ENCODE measurements around the gene EPG5. TPM values are rescaled to one million over a fixed set of nuclear protein-coding genes. Genes with fewer than 3 reads are reported as not detected.
A peak's percentile ranks its signal among the peaks of the same experiment; 100 is the strongest.
"Not testable (repeated sequence)": the region's sequence is repeated elsewhere in the genome, so short reads cannot be mapped to it uniquely, and the experiment has no call there.

The EPG5 gene
- total RNA-seq, 1 donor from 2014 or later = 33.3 TPM

DNA sequence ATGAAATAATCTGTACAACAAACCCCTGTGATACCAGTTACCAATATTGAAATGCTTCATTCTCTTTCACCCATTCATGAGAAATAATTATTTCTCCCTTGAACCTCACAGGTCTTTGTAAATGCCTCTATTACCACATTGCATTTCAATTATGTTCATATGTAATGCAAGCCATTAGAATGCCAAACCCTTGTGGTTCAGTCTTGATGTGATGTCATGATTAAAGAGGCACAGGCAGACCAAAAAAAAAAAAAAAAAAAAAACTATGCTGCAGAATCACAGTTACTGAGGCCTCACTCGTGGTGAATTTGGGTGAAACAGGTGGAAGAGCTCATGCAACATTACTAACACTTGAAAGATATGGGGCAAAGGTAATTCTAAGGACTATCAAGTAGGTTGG is 9.4 kb upstream of the EPG5 start:
- no peak for DNase-seq (ENCODE audit: low read depth)

DNA sequence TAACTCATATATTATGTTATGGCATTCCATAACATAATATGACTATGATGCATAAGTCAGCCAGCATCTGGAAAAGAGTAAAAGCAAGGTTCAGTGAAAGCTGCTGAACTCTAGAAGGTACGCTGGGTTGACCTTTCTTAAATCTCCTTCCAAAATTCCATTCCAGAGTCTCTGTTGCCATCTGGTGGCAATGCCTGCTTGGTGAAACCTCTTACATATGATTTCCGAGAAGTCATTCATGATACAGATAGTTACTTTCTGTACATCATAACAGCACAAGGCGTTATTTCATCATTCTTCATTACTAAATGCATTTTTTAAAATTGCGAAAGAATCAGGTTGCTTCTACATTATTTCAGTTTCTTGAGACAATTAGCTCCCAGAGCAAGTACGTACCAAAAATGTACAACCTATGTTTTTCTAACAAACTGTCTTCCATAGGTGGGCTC is 7.0 kb upstream of the EPG5 start:
- peak; percentile 78 for DNase-seq (ENCODE audit: low read depth)

GRCh38 chr18:45964913-45965312 is 2.2 kb downstream of the EPG5 start:
- DNase-seq (ENCODE audit: low read depth) = not testable (repeated sequence)

DNA sequence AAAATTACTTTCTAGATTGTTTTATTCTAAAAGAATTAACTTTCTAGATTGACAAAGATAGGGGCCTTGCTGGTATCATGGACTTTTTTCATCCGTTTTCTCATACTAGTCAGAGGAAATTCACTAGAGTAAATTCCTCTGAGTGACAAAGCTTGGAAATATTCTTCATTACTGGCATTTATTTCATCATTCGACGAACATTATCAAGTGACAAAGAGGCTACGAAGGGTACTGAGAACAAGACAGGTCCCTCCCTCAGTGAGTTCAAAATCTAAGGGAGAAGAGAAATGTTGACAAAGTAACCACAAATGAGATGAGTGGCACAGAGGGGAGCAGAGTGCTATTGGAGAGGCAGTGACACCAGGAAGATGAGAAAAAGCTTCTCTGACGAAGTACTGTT is 4.3 kb downstream of the EPG5 start:
- DNase-seq (ENCODE audit: low read depth) = peak; percentile 55

- peak; percentile 88 for DNase-seq (ENCODE audit: low read depth)
Measured at GRCh38 chr18:45962461-45962860, 4.7 kb downstream of the EPG5 start.

DNA sequence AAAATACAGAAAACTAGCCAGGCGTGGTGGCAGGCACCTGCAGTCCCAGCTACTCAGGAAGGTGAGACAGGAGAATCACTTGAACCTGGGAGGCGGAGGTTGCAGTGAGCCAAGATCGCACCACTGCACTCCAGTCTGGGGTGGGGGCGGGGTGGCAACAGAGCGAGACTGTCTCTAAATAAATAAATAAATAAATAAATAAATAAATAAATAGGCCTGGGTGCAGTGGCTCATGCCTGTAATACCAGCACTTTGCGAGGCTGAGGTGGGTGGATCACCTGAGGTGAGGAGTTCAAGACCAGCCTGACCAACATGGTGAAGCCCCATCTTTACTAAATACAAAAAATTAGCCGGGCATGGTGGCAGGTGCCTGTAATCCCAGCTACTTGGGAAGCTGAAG is 7.6 kb downstream of the EPG5 start:
- not testable (repeated sequence) for DNase-seq (ENCODE audit: low read depth)

- no peak for DNase-seq (ENCODE audit: low read depth)
Measured at GRCh38 chr18:45958730-45959129, 8.4 kb downstream of the EPG5 start.

GRCh38 chr18:45958027-45958426 is 9.1 kb downstream of the EPG5 start:
- no peak for DNase-seq (ENCODE audit: low read depth)

- peak; percentile 46 for DNase-seq (ENCODE audit: low read depth)
Measured at GRCh38 chr18:45957100-45957499, 10.0 kb downstream of the EPG5 start.

DNA sequence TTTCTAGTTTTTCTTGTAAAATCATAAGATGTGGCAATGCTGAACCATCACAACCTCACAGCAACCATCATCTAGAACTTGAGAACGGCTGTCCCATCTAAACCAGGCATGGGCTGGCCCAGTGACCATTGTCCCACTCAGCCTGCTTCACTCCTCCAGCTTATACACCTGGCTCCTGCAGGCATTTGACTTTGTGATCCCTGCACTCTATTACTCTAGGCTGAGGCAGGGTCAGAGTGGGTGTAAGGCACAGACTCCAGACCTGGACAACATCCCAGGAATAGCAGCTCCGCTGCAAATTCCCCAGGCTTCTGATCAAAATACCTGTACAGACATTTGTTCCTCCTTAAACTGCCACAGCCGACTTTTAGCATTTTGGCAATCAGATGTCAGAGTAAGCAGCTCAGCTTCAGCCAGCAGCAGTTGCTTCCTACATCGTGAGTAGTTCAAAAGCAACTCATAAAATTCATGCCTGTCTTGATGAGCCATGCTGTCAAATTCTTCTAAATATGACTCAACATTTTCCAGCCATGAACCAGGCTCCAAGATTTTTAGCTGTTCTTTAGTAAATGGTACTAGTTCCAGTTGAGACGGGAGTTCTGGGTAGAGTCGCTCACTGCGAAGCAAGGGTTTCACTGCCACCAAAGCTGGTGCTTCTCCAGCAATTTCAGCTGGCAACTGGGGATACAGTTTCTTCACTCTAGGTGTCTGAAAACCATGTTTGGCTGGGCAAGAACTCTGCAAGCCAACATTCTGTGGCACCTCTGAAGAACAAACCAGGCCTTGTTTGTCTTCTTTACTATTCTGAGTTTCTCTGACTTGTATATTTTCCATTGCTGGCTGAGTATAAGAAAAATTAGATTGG is 12.8 kb downstream of the EPG5 start:
- peak; percentile 79 for DNase-seq (ENCODE audit: low read depth)

- DNase-seq (ENCODE audit: low read depth) = peak; percentile 79
Measured at GRCh38 chr18:45951016-45951714, 16.0 kb downstream of the EPG5 start.

DNA sequence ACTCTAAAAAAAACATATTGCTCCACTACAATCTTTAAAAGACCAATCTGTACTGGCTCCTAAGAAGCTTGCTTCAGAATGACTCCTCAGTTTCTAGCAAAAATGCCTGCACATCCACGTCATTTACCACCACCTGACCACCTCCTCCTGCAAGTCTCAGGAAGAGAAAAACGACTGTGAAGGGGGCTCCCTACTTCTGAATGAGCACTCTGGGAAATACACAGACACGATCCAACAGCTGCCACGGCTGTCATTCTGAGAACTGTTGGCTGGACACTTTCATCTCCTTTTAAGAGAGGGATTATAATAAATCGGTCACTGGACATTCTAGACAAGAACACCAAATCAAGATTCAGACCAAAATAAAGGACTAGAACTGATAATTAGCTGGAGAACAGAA is 21.5 kb downstream of the EPG5 start:
- peak; percentile 71 for DNase-seq (ENCODE audit: low read depth)

DNA sequence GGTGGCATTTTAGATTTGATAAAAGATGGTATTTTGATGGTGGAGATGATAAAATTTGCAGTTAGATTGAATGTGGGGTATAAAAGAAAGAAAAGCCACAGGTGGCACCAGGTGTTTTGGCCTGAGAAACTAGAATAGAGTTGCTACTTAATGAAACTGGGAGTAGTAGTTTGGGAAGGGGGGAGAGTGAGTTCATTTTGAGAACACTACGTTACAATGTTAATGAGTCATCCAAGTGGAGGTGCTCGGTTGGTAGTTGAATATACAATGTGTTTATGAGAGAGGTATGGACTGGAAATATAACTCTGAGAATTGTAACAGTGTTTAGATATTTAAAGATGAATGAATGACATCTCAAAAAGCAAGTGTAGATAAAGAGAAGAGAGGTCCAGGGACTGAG is 26.4 kb downstream of the EPG5 start:
- no peak for DNase-seq (ENCODE audit: low read depth)

DNA sequence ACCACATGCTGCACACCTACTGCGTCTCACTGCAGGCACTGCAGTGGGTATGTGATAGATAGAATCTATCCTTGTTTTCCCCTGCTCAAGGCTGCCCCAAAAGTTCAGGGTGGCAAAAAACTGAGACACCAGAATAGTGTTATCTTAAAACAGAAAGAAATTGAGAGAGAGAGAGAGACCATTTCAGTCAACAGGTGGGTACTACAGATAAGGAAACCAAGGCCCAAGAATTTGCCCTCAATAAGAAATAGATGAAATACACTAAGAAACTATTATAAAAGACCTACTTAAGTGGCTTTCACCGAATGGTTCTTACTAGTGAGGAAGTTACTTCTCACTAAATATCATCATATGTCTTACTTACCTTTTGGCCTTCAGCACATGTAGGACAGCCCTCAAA is 27.9 kb downstream of the EPG5 start:
- no peak for DNase-seq (ENCODE audit: low read depth)

DNA sequence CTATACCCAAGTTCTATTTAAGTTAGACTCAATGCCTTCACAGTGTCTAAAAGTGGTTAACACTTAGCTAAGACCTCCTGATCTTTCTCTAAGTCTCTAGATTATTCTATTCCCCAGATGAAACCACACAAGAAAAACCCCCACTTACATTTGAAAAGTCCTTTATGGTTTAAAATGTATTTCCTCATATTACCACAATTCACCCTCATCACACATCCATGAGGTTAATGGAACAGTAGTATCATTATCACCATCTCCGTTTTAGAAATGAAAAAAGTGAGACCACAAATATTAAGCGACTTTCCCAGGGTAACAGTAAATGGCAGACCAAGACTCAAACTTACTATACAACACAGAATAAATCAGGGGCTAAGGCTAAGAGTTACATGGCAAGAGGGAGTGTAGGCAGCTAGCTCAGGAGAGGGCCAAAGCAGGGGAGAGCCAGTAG is 28.6 kb downstream of the EPG5 start:
- no peak for DNase-seq (ENCODE audit: low read depth)

GRCh38 chr18:45935591-45936335 is 31.4 kb downstream of the EPG5 start:
- peak; percentile 53 for DNase-seq (ENCODE audit: low read depth)

DNA sequence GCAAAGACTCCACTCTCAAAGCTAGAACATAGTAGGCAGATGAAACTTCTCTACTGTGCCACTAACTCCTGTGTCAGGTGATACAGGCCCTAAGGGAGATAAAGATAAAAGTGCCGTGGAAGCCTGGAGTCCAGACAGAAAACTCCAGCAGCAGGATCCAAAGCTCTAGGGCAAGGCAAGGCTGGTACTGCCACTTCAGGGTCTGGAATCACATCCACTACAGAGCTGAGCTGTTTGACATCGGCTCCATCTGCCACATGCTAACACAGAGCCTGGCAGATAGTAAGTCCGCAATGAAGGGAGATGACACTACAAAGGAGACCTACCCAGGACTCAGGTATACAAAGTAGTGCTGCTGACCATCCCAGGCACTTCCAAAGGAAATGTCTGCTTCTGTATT is 34.4 kb downstream of the EPG5 start:
- no peak for DNase-seq (ENCODE audit: low read depth)

DNA sequence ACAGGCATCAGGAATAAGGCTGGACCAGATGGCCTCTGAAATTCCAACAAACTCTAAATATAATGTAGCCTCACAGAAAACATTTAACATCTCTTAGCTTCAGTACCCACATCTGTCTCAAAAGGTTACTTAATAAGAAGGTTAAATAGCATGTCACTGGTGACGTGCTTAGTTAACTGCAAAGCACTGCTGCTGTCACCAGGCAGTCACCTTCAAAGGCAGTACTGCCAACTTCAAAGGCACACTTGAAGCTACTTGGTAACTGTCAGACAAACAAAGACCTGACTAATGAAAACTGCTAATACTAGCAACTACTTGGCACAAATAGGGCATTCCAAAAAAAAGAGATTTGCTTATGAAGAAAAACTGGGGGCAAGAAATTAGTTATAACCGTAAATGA is 36.2 kb downstream of the EPG5 start:
- DNase-seq (ENCODE audit: low read depth) = no peak

DNA sequence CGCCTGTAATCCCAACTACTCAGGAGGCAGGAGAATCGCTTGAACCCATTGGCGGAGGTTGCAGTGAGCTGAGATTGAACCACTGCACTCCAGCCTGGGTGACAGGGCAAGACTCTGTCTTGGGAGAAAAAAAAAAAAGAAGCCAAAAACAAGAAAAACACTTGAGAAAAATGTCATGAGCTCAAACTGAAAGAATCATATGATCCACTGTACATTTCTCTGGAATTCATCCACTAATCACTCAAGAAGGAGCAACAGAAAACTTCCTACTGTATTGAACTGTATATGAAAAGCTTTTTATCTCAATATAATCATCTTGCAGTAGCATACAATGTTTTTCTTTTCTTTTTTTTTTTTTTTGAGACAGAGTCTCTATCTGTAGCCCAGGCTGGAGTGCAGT is 40.4 kb downstream of the EPG5 start:
- DNase-seq (ENCODE audit: low read depth) = no peak

DNA sequence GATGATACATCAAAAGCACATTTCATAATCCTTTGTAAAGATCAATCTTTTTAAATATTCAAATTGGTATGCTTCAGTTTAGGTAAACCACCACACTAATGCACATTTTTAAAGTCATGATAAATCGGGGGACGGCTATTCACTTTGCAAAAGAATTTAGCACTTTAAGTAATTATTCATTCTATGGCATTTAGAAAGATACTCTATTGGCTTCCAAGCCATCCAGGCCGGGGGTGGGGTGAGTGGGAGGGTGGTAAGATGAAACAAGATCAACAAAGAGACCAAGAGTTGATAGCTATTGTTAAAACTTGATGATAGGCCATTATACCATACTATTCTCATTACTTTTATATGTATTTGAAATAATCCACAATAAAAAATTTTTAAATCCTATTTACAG is 41.0 kb downstream of the EPG5 start:
- no peak for DNase-seq (ENCODE audit: low read depth)

- DNase-seq (ENCODE audit: low read depth) = no peak
Measured at GRCh38 chr18:45923138-45923537, 44.0 kb downstream of the EPG5 start.

DNA sequence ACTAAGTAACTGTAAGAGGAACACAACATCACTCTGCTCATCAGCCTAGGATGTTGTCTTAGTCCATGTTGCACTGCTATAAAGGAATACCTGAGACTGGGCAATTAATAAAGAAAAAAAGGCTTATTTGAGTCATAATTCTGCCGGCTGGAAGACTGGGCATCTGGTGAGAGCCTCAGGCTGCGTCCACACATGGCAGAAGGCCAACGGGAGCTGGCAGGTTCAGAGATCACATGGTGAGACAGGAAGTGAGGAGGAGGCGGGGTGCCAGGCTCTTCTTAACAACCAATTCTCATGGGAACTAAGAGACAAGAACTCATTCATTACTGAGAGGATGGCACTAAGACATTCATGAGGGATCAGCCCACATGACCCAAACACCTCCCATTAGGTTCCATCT is 46.8 kb downstream of the EPG5 start:
- peak; percentile 91 for DNase-seq (ENCODE audit: low read depth)
